HG02884 (cell line): Measurements from ENCODE around the gene PCDH1.

Experiments
- ATAC-seq: cut with Tn5 transposase; IDR thresholded peaks from one replicate; pipeline ENCODE4 v1.9.1; 2021; ENCODE audit warnings: mild to moderate bottlenecking, moderate library complexity; ENCODE audit not compliant: unreplicated experiment

Gene PCDH1

GRCh38 chr5:141857226-141857625 lies 21.0 kb downstream of the PCDH1 start:
- no peak for ATAC-seq

- no peak for ATAC-seq
These were observed 22.0 kb downstream of the PCDH1 start for GRCh38 chr5:141856037-141856790.

DNA sequence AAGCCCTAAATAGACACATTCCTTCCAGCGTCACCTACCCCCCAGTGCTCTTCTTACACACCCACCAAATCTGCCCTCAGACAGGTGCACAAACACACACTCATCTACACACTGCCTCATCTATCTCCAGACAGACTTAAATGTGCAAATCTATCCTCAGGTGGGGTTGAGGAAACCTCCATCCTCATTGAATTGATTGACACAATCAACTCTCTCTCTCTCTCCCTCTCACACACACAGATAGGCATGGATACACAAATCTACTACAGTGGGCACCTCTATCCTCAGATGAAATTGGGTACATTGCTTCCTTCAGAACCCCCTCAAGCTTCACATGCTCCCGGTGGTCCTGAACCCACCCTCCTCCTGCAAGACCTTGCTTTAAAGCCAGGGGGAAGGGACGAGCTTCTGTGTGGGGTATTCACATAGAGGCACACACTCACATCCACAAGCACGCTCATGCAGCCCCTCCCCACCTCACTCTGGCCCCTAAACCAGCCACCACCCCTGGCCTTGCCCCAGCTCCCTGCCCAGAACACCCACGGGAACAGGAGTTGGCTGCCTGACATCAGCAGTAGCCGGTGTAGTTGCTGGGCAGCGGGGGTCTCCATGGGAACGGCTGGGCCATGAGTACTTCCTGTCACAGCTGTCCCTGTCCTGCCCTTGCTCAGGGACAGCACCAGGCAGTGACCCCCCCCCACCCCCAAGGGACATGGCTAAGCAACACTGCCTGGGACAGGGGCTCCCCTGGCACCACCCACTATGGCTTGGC lies 22.8 kb downstream of the PCDH1 start:
- no peak for ATAC-seq

DNA sequence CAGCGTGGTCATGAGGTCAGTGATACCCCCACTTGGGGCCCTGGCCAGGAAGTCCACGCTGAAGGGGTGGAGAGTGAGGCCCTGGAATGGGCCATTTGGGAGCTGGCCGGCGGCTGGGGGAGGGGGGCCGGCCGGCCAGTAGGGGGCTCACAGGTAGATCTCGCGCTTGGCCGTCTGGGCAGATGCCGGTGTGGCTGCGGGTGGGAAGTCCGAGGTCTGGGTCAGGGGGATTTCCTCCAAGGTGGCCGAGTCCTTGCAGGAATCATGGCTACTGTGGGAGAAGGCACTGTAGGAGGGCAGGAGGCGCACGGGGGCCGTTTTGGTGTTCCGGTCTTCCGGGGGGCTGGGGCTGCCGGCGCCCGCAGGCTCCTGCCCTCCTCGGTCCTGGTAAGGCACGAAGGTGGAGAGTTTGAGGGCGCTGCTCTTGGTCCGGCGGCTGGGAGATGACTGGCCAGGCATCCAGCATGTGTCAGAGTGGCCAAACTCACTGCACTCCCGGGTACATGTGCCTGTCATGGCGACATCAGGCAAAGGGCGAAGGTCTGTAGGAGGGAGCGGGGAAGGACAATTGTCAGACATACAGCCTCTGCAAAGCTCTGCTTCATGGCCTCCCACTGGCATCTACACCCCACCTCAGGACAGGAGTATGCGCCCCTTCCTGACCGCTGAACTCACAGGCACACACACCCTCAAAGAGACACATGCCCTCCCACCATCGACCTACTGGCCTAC lies 24.1 kb downstream of the PCDH1 start:
- ATAC-seq, result no peak

DNA sequence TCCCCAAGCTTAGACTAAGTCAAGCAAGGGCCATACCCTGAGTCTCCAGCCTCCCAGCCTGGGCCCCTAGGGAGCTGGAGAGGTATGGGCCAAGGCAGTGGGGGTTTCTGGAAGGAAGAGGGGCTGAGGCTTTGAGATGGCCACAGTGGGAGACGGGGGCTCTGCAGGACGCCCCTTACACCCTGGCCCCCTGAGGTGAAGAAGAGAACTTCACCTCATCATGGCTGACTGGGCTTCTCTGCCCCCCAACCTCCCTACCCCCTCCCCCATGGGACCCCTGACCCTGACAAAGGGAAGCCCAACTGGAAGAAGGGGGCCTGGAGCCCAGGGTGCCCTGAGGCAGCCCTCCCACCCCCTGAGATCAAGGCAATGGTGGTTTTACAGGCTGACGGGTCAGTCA lies 25.8 kb downstream of the PCDH1 start:
- ATAC-seq, result no peak

DNA sequence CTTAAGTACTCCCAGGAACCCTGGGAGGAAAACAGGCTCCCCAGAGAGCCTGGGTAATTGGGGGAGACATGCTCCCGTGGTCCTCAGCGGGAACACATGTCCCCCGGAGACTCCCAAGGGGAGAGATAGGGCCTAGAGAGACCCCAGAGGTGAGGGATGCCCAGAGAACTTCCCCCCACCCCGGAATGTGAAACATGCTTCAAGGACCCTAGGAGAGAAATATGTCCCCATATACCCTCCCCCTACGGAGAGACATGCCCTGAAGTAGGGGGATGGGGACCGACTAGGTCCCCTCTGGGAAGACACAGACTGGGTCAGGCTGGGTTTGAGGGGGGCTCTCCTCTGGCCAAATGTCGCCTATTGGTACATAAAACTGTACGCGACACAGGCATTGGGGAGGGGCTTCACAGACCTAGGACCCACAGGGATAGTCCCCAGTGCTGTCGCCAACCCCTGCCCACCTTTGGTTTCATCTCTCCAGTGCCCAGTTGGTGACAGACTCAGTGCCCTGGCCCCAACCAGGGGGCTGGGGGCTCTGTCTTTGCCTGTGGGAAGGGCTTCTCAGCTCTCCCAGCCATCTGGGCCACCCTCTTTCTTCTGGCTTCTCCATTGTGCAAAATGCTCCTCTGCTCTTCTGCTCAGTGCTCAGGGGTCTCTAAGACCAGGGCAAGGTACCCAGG lies 26.9 kb downstream of the PCDH1 start:
- ATAC-seq, result no peak

- ATAC-seq, result no peak
These were observed 27.4 kb downstream of the PCDH1 start for GRCh38 chr5:141850786-141851185.

DNA sequence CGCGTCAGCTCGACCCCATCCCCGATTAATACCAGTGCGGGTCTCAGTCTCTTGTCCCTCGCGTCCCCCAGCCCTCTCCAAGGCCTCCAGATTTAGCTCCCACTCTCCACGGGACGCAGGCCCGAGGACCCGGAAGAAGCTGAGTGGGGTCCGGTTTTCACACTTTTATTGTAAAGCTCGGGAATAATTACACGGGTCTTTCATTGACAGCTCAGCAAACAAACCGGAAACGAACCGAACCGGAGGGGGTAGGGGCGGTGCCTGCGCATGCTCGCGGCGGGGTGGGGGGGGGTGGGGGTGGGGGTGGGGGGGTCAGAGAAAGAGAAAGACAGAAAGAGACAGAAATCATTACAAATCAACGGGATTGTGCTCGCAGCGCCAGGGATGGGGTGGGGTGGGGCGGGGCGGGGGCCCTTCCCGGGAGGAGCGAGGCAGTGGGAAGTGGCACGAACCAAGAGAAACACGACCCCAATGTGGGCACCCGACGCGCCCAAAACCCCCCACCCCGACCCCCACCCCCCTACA lies 27.9 kb downstream of the PCDH1 start:
- ATAC-seq, result no peak

GRCh38 chr5:141849415-141850243 lies 28.6 kb downstream of the PCDH1 start:
- ATAC-seq, result peak; percentile 66

- ATAC-seq, result peak; percentile 11
These were observed 29.3 kb downstream of the PCDH1 start for GRCh38 chr5:141848744-141849414.

DNA sequence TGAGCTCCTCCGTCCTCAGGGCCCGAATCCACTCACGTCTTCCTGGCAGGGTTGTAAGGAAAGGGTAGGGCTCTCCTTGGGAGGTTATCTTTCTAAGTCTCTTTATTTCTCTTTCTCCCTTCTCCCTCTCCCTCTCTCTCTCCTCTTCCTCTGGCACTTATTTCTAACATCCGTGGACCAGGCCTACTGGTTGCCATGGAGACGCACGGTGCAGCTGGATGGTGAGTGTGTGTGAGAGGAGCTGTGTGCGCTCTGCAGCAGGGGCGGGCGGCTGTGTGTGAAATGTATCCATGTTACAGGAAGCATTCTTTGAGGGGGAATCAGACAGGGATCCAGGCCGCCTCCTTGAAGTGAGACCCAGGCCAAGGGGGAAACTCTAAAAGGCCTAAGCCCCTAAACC lies 32.2 kb downstream of the PCDH1 start:
- ATAC-seq, result no peak

GRCh38 chr5:141845371-141845851 lies 32.8 kb downstream of the PCDH1 start:
- no peak for ATAC-seq

- ATAC-seq, result no peak
These were observed 33.7 kb downstream of the PCDH1 start for GRCh38 chr5:141844414-141845097.

DNA sequence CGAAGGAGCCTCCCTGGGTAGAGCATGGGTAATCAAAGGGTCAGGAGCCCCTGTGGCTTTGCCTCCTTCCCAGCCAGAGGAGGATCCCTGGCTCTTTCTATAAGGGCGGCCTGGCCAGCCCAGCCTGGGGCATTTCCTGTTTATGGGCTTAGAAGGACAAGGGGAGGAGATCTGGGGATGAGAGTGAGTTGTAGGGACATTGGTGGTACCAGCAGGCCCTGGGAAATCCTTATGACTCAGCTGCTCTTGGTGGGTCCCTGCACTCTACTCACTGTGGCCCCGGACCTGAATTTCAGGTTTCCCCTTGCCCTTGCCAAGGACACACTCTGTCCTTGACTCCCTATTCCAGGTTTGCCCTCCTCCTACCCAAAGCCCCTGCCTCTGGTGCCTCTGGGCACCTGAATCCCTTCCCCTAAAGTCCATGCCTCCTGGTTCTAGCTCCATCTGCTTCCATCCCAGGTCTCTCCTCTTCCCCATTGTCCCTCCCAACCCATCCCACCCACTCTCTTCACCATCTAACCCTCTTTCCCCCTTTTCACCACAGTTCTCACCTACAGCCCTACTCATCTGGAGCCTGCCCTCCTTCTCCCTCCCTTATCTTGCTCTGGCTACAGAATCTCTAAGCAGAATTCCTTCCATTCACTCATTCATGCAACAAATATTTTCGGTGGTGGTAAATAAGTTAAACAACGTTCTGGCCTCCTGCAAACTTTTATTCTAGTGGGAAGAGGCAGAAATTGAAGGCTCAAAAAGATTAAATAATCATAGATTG lies 34.9 kb downstream of the PCDH1 start:
- no peak for ATAC-seq

- ATAC-seq, result no peak
These were observed 36.6 kb downstream of the PCDH1 start for GRCh38 chr5:141841378-141842180.

- no peak for ATAC-seq
These were observed 37.3 kb downstream of the PCDH1 start for GRCh38 chr5:141840826-141841360.

DNA sequence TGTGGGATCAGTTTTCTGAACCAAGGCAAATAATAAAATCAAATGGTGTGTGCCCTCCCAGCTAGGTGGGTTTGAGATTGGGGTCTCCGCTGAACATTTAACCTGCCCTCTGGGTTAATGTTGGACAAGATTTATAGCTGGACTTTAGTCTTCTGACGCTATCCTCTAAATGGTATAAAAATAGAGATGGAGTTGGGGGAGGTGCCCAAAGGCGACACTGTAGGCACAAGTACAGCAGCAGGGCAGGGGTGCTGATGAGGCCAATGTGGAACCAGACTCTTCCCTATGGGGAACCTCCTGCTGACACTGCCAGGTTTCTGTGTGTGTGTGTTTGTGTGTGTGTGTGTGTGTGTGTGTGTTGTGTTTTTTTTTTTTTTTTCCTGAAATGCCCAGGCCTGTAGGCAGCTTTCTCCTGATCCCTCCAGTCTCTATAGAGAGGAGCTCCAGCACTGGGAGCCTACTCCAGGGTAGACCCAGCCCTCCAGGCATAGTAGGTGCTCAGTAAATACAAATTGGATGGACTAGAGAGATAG lies 37.9 kb downstream of the PCDH1 start:
- no peak for ATAC-seq
